HG03558 (cell line): ENCODE data around the gene FKBP5.
"Not testable (repeated sequence)": the region's sequence is repeated elsewhere in the genome, so short reads cannot be mapped to it uniquely, and the experiment has no call there.

Source experiments
- ATAC-seq: cut with Tn5 transposase; IDR thresholded peaks from one replicate; pipeline ENCODE4 v1.9.1; 2021; ENCODE audit warnings: moderate number of reproducible peaks; ENCODE audit not compliant: unreplicated experiment; ENCODE audit errors: extremely low read depth

Gene FKBP5

DNA sequence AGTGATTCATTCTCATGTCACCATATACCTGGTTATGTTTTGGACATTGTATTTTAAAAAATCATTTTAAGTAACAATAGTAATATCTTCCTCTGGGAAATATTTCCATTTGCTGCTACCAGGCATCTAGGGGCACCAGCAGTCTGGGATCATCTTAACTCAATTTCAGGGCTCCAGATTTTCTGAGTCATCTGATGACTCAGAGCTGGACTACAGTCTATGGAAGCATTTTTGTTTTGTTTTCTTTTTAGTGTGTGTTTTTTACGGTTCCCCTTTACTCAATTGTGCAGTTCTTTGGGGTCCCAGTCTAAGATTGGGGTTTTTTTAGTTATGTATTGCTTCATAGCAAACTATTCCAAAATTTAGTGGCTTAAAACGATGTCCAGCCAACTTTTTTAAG lies 5.7 kb upstream of the FKBP5 start:
- no peak for ATAC-seq

DNA sequence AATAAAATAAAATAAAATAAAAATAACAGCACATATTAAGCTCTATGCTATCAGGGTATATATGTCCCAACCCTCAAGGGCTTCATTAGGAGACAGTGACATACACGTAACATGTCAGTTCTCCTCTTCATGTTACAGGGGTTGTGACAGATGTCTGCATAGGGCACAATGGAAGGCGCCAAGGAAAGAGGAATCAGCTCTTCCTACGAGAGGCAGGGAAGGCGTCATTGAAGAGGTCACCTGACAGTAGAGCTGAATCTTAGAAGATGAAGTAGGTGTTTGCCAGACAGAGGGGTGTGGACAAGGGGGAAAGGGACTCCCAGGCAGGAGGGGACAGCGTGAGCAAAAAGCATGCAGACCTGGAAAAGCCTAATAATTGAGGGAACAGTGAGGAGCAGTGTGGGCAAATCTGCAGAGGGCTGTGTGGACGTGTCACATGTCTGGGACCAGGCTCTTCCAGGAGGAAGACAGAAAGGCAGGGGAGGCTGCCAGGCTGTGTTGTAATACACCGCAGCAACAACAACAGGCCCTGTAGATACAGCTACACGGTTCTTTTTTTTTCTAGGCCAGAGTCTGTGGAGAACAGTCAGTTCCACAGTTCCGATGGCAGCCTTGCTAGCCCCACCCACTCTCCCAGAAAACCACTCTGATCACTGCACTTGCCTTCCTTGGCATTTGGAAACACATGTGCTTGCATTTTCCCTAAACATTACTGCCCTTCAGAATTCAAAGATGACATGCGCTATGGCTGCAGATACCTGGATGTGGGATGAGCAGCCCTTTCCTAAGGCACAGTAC lies 2.5 kb upstream of the FKBP5 start:
- no peak for ATAC-seq

DNA sequence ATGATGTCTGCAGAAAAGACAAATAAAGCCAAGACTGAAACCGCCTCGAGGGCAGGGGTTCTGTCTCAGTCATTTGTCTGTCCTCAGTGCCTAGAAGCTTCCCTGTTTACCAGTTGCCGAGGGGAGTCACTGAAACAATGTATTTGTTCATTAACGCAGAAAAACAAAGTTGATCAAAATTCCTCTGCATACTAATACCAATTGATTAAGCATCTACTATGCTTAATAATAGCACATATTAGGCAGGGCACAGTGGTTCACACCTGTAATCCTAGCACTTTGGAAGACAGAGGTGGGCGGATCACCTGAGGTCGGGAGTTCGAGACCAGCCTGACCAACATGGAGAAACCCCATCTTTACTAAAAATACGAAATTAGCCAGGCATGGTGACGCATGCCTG lies 1.8 kb upstream of the FKBP5 start:
- ATAC-seq: no peak

DNA sequence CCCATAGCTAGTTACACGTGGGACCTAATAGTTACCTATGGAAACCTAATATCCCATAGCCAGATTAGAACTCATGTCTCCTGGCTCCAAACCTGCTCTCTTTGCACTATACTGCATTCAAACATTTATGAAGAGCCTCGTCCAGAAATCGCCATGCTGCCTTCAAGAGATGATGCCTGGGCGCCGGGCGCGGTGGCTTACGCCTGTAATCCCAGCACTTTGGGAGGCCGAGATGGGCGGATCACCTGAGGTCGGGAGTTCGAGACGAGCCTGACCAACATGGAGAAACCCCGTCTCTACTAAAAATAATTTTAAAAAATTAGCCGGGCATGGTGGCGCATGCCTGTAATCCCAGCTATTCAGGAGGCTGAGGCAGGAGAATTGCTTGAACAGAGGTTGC lies 1.3 kb upstream of the FKBP5 start:
- ATAC-seq: not testable (repeated sequence)

GRCh38 chr6:35687658-35688604 lies 784 bp downstream of the FKBP5 start:
- no peak for ATAC-seq

- ATAC-seq: no peak
Measured at GRCh38 chr6:35686873-35687555, 1.7 kb downstream of the FKBP5 start.

GRCh38 chr6:35686436-35686835 lies 2.3 kb downstream of the FKBP5 start:
- no peak for ATAC-seq

- ATAC-seq: no peak
Measured at GRCh38 chr6:35683267-35683666, 5.4 kb downstream of the FKBP5 start.

DNA sequence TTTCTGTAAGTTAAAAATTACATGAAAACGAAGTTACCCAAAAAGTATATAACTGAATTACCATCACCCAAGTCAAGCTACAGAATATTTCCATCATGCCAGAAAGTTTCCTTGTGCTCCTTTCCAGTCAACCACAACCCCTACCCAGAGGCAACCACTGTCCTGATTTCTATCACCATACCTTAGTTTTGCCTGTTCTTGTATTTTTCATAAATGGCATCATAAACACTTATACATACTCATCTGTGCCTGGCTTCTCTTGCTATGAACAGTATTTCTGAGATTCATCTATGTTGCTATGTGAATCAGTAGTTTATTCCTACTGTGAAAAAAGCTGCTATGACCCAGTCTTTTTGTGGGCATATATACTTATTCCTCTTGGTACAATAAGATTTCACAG lies 7.4 kb downstream of the FKBP5 start:
- ATAC-seq: no peak

DNA sequence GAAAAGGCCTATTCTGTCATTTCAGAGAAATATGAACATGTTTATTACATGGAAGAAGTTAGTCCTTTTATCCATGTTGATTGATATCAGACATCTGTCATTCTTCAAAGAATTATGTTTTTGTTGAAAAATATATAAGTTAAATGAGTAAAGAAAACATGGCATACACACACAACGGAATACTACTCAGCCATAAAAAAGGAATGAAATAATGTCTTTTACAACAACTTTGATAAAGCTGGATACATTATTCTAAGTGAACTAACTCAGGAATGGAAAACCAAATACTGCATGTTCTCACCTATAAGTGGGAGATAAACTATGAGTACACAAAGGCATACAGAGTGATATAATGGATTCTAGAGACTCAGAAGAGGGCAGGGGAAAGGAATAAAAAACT lies 9.3 kb downstream of the FKBP5 start:
- no peak for ATAC-seq

- no peak for ATAC-seq
Measured at GRCh38 chr6:35678814-35679213, 9.9 kb downstream of the FKBP5 start.

DNA sequence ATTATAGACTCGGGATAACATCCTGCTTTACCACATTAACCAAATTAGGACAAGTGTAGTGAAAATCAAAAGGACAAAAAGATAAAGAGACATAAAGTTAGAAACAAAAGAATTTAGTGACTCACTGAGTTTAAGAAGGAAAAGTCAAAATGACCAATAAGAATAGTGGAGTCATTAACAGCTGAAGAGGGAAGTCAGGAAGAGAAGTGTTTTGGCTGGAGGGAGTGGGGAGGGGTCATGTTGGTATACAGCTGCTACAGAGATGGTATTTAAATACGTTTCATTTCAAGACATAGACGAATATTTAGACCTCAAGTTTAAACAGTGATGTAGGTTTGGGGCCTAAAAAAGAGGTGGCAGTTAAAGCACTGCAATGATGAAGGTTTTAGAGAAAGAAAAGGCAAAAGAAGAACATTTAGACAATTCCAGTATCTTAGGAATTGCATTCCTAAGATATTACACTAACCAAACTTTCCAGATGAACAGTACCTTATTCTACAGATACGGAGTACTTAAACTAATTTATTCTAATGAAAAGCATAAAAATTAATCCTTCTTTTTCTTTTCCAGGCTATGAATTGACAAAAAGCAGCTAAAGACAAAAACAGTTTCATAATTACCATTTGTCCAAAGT lies 10.6 kb downstream of the FKBP5 start:
- ATAC-seq: no peak

DNA sequence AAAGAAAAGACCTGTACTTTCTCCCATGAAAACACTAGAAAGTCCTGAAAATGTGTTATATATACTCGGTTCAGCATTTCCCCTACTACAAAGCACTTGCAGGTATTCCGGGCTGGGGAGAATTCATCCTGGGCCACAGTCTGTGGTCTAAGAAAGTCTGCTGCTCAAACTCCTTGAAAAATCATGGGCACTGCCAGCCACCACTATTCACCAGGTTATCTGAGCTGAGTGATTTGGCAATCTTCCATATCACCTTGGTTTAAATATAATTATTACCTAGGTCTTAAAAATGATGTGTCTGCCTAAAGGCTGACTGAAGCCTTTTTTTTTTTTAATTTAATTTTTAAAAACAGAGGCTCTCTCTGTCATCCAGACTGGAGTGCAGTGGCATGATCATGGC lies 11.3 kb downstream of the FKBP5 start:
- ATAC-seq: no peak

DNA sequence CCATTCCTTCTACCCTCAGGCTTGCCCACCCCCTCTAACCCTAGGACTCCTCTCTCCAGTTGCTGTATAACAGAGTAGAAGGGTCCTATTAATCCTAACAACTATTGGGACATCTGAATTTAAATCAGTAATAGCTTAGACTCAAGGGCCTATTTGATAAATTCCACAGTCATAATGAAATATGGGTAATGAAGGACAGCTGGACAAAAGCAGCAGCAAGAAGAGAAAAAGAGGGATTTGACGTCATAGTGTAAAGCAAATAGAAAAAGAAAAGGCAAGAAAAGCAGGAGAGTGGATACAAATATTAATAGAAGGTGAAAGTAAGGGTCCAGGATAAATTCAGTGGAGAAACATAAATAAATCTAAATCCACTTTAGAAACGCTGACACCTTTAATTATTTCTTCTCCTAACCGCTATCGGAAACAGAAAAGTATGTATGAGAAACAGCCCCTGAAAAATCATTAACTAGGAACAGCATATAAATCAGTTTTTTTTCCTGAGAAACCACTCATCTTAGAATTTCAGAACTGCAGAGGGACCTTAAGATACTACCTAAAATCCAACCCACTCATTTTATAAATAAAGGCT lies 12.8 kb downstream of the FKBP5 start:
- ATAC-seq: no peak

GRCh38 chr6:35674594-35674993 lies 14.1 kb downstream of the FKBP5 start:
- no peak for ATAC-seq

DNA sequence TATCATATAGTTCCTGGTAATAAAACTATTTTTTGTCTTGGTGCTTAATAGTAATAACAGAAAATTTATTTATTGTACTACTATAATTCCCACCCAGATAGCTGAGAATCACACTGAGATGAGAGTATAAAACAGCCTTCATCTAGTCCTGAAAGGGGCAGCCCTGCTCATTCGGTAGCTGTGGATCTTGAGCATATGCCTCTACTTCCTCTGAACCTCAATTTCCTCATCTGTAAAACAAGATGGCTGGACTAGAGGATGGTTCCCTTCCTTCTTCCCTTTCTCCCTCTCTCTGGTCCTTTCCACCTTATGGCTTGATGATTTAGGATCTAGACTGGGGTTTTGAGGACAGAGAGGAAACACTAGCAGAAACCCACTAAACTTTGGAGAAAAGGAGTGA lies 15.0 kb downstream of the FKBP5 start:
- ATAC-seq: no peak

GRCh38 chr6:35673284-35673666 lies 15.4 kb downstream of the FKBP5 start:
- not testable (repeated sequence) for ATAC-seq

GRCh38 chr6:35670453-35670852 lies 18.3 kb downstream of the FKBP5 start:
- ATAC-seq: not testable (repeated sequence)

DNA sequence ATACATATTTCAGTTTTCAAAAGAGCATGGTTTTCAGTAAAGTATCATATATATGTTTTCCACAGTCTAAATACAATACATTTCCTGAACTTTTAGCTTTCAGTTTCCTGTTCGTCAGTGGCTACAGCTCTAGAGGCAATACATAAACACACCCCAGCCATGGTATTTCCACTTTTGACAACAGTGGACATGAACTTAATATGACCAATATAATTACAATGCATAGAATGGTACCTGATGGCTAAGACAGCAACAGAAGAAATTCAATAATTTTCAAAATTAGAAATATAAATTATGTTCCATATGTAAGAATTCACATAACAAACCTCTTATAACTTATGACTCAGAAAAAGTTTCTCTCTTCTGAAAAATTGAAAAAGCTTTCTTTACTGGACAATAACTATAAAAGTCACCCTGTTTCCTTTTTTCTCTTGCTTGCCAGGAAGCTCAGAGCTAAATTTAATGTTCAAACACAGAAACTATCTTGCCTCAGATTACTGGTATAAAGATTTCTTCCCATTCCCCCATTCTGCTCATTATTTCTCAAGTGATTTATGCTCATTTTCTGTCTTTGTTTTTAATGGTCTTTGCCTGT lies 19.2 kb downstream of the FKBP5 start:
- ATAC-seq: no peak
